GM23338 (cell line): ENCODE measurements around the gene RPS28. TPM values are rescaled to one million over a fixed set of nuclear protein-coding genes. Genes with fewer than 3 reads are reported as not detected.
A peak's percentile ranks its signal among the peaks of the same experiment; 100 is the strongest.

Experiments used
- ATAC-seq: fragments of 200-7000 bp; cut with Tn5 transposase; 3 replicates; pipeline ENCODE4 v1.9.1; 2020
- DNase-seq: peaks from one replicate; pipeline ENCODE4 v3.0.0-alpha.2; 2015; ENCODE audit warnings: low spot score
- H2AFZ ChIP-seq: fragments of 200-600 bp; sonication (generic); 2 replicates; pipeline ENCODE4 v1.8.0; 2016; ENCODE audit warnings: antibody characterized with exemption, mild to moderate bottlenecking, moderate library complexity
- H3F3A ChIP-seq: fragments of 200-600 bp; sonication (generic); replicated peaks from 2 replicates; pipeline ENCODE4 v1.8.0; 2017; ENCODE audit warnings: antibody characterized with exemption, mixed run types, low read depth
- H3K27ac ChIP-seq: fragments of 200-600 bp; sonication (generic); 2 replicates; pipeline ENCODE4 v1.6.1; 2016; ENCODE audit warnings: low read depth
- H3K27me3 ChIP-seq: fragments of 200-600 bp; sonication (generic); 2 replicates; pipeline ENCODE4 v1.8.0; 2016; ENCODE audit warnings: mild to moderate bottlenecking, mixed run types, moderate library complexity; ENCODE audit not compliant: insufficient read depth
- H3K36me3 ChIP-seq: fragments of 200-600 bp; sonication (generic); 2 replicates; pipeline ENCODE4 v1.8.0; 2016; ENCODE audit warnings: mild to moderate bottlenecking; ENCODE audit not compliant: insufficient read depth
- H3K4me1 ChIP-seq: fragments of 200-600 bp; sonication (generic); 2 replicates; pipeline ENCODE4 v1.8.0; 2016; ENCODE audit warnings: mild to moderate bottlenecking, moderate library complexity; ENCODE audit not compliant: insufficient read depth
- H3K4me2 ChIP-seq: fragments of 200-600 bp; sonication (generic); 2 replicates; pipeline ENCODE4 v1.7.1; 2017; ENCODE audit warnings: mixed run types
- H3K4me3 ChIP-seq: fragments of 200-600 bp; sonication (generic); 2 replicates; pipeline ENCODE4 v1.6.1; 2016; ENCODE audit warnings: mixed run types
- H3K79me2 ChIP-seq: fragments of 200-600 bp; sonication (generic); replicated peaks from 2 replicates; pipeline ENCODE4 v1.8.0; 2017; ENCODE audit warnings: mild to moderate bottlenecking; ENCODE audit not compliant: insufficient read depth
- H3K9me2 ChIP-seq: fragments of 200-600 bp; sonication (generic); 2 replicates; pipeline ENCODE4 v1.8.0; 2017; ENCODE audit not compliant: insufficient read depth
- H4K20me1 ChIP-seq: fragments of 200-600 bp; sonication (generic); replicated peaks from 2 replicates; pipeline ENCODE4 v1.8.0; 2017; ENCODE audit warnings: mild to moderate bottlenecking; ENCODE audit not compliant: insufficient read depth
- H3K27ac Mint-ChIP-seq: 2 replicates; pipeline ENCODE4 v1.8.0; 2020; ENCODE audit warnings: inconsistent platforms, mild to moderate bottlenecking, moderate library complexity, mixed read lengths
- H3K27me3 Mint-ChIP-seq: 3 replicates; pipeline ENCODE4 v1.8.0; 2022; ENCODE audit warnings: low read depth, mild to moderate bottlenecking, moderate library complexity, mixed read lengths, inconsistent platforms; ENCODE audit not compliant: insufficient read depth, poor library complexity
- H3K36me3 Mint-ChIP-seq: 3 replicates; pipeline ENCODE4 v1.8.0; 2021; ENCODE audit warnings: low read depth, mild to moderate bottlenecking, inconsistent platforms, moderate library complexity, mixed read lengths
- H3K4me1 Mint-ChIP-seq: 3 replicates; pipeline ENCODE4 v1.8.0; 2020; ENCODE audit warnings: mild to moderate bottlenecking, inconsistent platforms, mixed read lengths
- H3K4me3 Mint-ChIP-seq: 3 replicates; pipeline ENCODE4 v1.8.0; 2021; ENCODE audit warnings: moderate library complexity, mild to moderate bottlenecking, inconsistent platforms, mixed read lengths
- H3K9me3 Mint-ChIP-seq: 3 replicates; pipeline ENCODE4 v1.8.0; 2020; ENCODE audit warnings: moderate library complexity, mild to moderate bottlenecking, inconsistent platforms, mixed read lengths
- ETS1 ChIP-seq: IDR thresholded peaks from 2 replicates; pipeline ENCODE4 v1.6.1; 2016; ENCODE audit warnings: antibody characterized with exemption
- EZH2 ChIP-seq: fragments of 200-600 bp; sonication (generic); IDR thresholded peaks from one replicate; pipeline ENCODE4 v1.8.0; 2017; ENCODE audit warnings: antibody characterized with exemption, mild to moderate bottlenecking, low read depth; ENCODE audit not compliant: unreplicated experiment
- EZH2phosphoT487 ChIP-seq: fragments of 200-600 bp; sonication (generic); IDR thresholded peaks from one replicate; pipeline ENCODE4 v1.8.1; 2018; ENCODE audit warnings: antibody characterized with exemption; ENCODE audit not compliant: unreplicated experiment
- JUNB ChIP-seq: IDR thresholded peaks from one replicate; pipeline ENCODE4 v1.6.1; 2016; ENCODE audit warnings: antibody characterized with exemption; ENCODE audit not compliant: unreplicated experiment
- NANOG ChIP-seq: IDR thresholded peaks from 2 replicates; pipeline ENCODE4 v1.6.1; 2016; ENCODE audit warnings: antibody characterized with exemption, borderline replicate concordance
- POLR2AphosphoS5 ChIP-seq: IDR thresholded peaks from 2 replicates; pipeline ENCODE4 v1.6.1; 2016; ENCODE audit warnings: antibody characterized with exemption, low read depth
- ZNF114 ChIP-seq: fragments of 250-450 bp; sonication (Bioruptor Pico); IDR thresholded peaks from 2 replicates; pipeline ENCODE4 v1.5.0; 2020; ENCODE audit warnings: mild to moderate bottlenecking, moderate library complexity
- ZNF331 ChIP-seq: fragments of 250-450 bp; sonication (Bioruptor Pico); IDR thresholded peaks from 2 replicates; pipeline ENCODE4 v1.5.0; 2020; ENCODE audit warnings: low read depth, mild to moderate bottlenecking, moderate library complexity
- ZNF462 ChIP-seq: fragments of 250-450 bp; sonication (Bioruptor Pico); IDR thresholded peaks from 2 replicates; pipeline ENCODE4 v1.5.0; 2020; ENCODE audit warnings: mild to moderate bottlenecking, moderate library complexity
- polyA plus RNA-seq: library from polyadenylated mRNA; unstranded; fragments of >200 nt; fragmentation: Nextera tagmentation; extraction: Ambion mirVana; gene quantifications from 2 replicates; pipeline ENCODE4 v1.2.1, GENCODE V29; 2016
- total RNA-seq: library from RNA; depleted of rRNA; stranded (reverse); fragments of >200 nt; shearing (Covaris generic); gene quantifications from 2 replicates; pipeline ENCODE4 v1.2.3, GENCODE V29; 2014

Gene RPS28
- total and polyA plus RNA-seq, 2 experiments from 2014 or later = 174 to 1,790 TPM

GRCh38 chr19:8366121-8366581, 44.9 kb downstream of the RPS28 start (continued):
- TF ChIP-seq ZNF462 (CRISPR knock-in tag) (no peak), EZH2 (no peak), NANOG (no peak), POLR2AphosphoS5 (no peak)

- Histone ChIP-seq H2AFZ (no peak overlapping the region; the same call in 1 of the 2 replicates), H4K20me1 (no peaks in the 10 kb centered on the region), H3K79me2 (no peaks in the 10 kb centered on the region), H3K9me2 (no peaks in the 10 kb centered on the region), H3F3A (peaks cover 9% of the 10 kb centered on the region; the same call in 1 of the 2 replicates), H3K27me3 (peaks cover 48% of the 10 kb centered on the region), H3K36me3 (no peaks in the 10 kb centered on the region), H3K27ac (no peak overlapping the region), H3K4me1 (peaks cover 6% of the 10 kb centered on the region; the same call in 1 of the 2 replicates), H3K4me2 (peak overlapping the region; percentile 75), H3K4me3 (peak overlapping the region; percentile 47)
- H3K4me3 Mint-ChIP-seq = 0 out of 3 replicates have a peak overlapping the region, but pooled peaks have one; percentile 33
- peaks cover 2% of the 10 kb centered on the region; the same call in 1 of the 3 replicates for H3K9me3 Mint-ChIP-seq
- H3K4me1 Mint-ChIP-seq = peaks cover 22% of the 10 kb centered on the region
- ATAC-seq (no peak), DNase-seq (no peak)
- no peaks in the 10 kb centered on the region for H3K36me3 Mint-ChIP-seq
- H3K27me3 Mint-ChIP-seq = peaks cover 53% of the 10 kb centered on the region
- no peak overlapping the region for H3K27ac Mint-ChIP-seq
- TF ChIP-seq ZNF331 (CRISPR knock-in tag) = no peak
- no peak for TF ChIP-seq EZH2
- TF ChIP-seq ETS1 = no peak
- TF ChIP-seq ZNF462 (CRISPR knock-in tag) = no peak
- no peak for TF ChIP-seq POLR2AphosphoS5
- TF ChIP-seq ZNF114 (CRISPR knock-in tag) = no peak
- TF ChIP-seq EZH2phosphoT487 = no peak
- TF ChIP-seq JUNB = no peak
These were observed 45.6 kb downstream of the RPS28 start for GRCh38 chr19:8366961-8367326.
